GM18867 (cell line): Measurements from ENCODE around the gene DEK.

Source experiments
- ATAC-seq: cut with Tn5 transposase; IDR thresholded peaks from one replicate; pipeline ENCODE4 v1.9.1; 2021; ENCODE audit warnings: mild to moderate bottlenecking, moderate library complexity; ENCODE audit not compliant: unreplicated experiment

DEK gene

DNA sequence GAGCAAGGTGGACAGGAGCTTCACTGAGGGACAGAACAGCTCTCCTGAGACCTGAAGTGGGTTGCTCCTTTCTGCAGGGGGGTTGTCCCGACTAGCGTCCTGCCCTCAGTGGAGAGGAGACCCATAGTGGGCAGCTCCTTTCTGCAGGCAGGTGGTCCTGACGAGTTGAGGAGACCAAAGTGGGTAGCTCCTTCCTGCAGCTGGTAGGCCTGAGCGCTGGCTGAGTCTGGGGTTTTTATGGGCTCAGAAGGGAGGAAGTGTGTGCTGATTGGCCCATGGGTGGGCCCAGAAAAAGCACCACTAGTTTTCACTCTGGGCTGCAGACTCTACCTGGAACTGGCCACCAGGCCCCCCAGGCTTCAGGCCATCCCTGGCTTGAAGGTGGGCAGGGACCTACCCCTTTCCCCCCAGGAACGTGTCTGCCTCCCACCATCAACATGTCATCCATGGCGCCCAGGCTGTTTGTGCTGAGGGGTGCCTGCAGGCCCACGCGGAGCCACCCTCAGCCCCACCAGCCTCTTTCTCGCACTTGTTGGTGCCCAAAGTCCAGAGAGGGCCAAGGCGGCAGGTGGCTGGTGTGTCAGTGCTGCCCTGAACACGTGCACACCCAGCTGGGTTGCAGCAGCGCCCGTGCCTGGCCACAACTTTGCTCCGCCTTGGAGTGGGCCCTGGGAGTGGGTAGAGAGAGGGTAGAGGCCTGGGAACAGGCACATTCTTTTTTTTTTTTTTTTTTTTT lies 1.6 kb upstream of the DEK start:
- ATAC-seq = no peak

DNA sequence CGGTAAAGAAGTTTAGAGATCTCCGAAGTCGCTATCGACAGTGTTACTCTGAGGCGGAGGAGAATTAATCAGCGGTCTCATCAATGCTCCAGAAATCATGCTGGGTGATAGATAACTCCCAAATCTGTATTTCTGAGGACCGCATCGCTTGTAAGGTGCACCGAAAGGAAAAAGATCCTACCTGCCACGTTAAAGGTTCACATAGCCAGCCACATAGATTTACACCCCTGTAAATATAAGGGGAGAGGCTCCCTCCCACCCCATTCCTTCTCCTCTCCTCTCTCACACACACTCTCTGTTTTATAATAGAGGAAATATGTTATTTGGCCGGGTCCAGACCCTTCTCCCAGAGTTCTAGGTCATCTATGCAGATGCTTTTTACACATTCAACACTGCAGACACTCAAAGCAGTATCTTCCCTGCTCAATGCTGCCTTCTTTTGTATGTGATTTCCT lies 620 bp upstream of the DEK start:
- ATAC-seq = no peak

DNA sequence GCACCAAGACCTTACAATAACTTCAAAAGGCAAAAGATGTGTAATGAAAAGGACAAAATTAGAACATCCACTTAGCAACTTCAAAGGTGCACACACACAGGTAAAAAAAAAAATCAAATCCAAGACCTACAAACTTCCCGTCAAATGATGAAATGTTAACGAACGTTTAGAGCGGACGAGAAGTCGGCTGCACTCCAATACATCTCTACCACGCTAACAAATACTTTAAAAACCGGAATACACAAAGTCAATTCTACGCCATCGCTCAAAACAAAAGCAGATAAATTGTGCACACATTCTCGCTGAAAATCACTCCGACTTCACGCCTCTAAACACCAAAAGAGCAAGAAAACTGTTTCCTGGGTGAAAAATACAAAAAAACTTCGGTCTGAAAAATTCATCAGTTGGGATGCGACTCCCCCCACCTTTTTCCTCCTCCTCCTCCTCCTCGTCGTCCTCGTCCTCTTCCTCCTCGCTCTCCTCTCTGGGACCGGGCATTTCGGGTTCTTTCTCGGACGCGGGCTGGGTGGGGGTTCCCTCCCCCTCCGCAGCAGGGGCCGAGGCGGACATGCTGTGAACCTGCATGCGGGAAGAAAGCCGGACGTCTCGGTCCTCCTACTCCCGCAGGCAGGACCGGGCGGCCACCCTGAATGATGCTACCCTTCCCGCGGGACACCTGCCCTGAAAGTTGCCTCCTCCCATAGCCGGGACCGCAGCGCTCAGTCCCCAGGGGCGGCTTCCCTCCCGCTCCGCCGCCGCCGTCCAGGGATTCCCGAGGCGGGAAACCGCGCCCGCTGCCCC lies 712 bp downstream of the DEK start:
- peak; percentile 5 for ATAC-seq

DNA sequence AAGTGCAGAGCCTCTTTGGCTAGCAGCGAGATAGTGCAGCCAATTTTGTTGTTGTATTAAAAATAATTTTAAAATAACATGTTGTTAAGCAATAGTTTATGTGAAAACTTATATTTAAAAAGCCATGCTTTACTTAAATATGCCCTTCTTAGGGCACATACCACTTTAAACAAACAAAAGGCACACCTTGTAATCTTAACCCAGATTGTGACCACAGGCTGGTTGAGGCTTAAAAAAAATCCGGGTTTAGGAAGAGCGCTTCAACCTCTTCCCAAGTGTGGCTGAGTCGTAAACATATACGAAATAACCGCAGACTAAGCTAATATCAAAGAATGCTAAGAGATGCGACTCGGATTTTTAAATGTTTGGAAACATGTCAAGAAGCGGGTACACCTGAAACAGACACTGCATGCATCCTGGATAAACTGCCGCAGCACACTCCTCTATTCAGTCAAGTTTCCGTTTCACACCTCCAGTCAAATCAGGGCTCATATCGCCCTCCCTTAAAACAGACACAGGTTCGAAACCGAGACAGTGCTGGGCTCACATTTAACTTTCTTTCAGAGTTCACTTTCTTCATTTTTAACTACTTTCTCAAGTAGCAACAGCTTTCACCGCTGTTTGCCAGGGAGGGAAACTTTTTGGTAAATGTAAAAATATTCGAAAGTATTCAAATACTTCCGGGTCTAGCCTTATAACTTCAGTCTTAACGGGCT lies 1.5 kb downstream of the DEK start:
- ATAC-seq = peak; percentile 70

DNA sequence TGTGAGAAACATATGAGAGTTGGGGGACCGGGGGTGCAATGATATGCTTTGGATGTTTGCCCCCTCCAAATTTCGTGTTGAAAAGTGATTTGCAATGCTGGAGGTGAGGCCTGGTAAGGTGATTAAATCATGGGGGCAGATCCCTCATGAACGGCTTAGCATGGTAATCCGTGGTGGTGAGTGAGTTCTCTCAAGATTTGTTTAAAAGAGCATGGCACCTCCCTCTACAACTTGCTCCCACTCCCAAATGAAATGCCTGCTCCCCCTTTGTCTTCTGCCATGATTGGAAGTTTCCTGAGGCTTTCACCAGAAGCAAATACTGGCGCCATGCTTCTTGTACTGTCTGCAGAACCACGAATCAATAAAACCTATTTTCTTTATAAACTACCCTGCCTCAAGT lies 2.5 kb downstream of the DEK start:
- ATAC-seq = no peak

DNA sequence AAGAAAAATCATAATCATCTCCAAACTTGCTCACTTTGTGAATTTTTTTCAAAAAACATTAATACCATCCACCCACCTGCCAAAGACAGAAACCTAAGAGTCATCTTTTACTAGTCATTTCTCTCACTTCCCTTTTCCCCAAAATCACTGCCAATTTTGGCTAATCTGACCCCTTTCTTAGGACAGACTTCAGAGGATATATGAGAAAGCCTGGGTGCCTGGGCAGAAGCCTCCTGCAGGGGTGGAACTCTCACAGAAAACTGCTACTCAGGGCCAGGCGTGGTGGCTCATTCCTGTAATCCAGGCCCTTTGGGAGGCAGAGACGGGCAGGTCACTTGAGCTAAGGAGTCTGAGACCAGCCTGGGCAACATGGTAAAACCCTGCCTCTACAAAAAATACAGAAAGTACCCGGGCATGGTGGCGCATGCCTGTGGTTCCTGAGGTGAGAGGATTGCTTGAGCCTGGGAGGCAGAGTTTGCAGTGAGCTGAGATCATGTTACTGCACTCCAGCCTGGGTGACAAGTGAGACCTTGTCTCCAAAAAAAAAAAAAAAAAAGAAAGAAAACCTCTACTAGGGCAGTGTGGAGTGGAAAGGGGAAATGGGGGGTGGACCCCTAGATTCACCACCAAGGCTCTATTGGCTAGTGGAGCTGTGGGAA lies 3.8 kb downstream of the DEK start:
- peak; percentile 37 for ATAC-seq

DNA sequence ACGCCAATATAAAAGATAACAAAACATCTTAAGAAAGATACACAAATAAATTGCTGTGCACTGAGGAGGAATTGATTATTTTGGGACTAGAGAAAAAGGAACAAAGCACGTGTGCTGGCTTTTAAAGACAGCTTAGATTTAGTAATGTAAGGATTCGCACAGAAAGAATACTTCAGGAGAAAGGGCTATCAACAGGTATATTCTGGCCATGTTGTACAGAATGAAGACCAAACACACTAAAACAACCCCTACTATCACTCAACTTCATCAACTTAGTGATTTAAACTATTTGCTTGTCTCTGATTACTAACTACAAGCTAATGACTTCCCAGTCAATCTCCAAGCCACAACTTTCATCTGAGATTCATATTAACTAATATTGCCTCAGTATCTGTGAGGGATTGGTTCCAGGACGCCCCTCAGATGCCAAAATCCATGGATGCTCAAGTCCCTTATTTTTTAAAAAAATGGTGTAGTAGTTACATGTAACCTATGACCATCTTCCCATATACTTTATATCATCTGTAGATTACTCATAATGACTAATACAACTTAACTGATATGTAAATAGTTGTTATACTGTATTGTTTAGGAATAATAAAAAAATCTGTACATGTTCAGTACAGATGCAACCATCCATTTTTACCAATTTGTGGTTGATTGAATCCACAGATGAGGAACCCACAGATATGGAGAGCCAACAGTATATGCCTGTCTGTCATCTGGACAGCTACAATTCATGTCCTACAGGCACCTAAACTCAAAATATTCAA lies 4.5 kb downstream of the DEK start:
- no peak for ATAC-seq

DNA sequence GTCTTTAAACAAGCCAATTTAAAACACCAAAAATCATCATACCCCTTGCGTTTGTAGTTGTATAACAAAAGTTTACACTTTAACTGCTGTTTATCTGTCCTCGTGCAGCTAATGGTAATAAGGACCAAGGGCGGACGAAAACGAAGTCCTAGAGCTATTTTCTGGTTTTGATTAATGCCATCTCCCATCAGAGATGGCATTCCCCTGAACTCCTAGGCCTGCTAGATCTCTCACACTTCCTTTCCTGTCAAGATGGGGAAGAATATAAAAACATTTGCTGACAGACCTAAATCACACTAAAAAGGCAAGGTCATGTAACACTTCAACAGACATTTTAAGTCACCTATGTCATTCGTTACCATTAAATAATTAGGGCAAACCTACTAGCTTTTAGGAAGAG lies 9.5 kb downstream of the DEK start:
- no peak for ATAC-seq

DNA sequence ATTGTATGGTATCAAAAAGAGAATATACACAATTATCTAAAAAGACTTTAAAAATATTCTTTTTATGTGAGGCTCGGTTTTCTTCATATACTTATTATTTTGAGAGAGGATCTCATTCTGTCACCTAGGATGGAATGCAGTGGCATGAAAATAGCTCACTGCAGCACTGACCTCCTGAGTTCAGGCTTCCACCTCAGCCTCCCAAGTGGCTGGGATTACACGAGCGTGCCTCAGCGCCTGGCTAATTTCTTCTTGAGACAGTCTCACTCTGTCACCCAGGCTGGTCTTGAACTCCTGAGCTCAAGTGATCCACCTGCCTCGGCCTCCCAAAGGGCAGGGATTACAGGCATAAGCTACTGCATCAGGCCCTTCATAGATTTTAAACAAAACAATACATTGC lies 10.7 kb downstream of the DEK start:
- ATAC-seq = no peak

DNA sequence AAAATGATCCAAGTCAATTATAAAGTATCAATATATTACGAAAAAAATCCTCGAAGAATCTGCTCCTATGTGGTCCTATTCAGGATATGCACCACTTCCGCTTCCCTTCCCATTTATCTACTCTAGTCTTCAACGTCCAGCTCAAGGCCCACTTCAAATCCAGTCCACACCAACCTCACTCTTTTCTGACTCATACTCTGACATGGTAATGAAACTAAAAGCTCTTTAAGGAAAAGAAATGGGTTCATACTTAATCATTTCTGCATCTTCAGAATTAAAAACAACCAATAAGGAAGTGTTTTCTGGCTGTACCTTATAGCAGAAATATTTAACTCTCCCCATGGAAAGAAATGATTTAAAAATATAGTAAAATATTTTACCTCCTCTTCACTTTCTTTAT lies 15.1 kb downstream of the DEK start:
- ATAC-seq = no peak

DNA sequence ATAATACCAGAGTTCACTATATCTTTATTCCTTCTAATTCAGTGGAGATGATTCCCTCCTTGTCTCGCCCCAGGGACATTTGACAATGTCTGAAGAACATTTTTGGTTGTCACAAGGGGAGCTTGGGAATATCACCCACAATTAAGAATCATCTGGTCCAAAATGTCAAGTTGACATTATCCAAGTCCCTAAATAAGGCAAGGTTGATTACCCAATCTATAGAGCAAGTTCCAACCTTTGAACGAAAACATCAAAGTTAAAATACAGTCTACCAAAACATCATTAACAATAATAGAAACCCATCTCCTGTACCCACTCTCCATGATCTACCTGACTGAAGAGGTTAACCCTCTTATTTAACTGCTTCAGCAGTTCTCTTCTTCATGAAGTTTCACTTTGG lies 15.6 kb downstream of the DEK start:
- ATAC-seq = no peak

DNA sequence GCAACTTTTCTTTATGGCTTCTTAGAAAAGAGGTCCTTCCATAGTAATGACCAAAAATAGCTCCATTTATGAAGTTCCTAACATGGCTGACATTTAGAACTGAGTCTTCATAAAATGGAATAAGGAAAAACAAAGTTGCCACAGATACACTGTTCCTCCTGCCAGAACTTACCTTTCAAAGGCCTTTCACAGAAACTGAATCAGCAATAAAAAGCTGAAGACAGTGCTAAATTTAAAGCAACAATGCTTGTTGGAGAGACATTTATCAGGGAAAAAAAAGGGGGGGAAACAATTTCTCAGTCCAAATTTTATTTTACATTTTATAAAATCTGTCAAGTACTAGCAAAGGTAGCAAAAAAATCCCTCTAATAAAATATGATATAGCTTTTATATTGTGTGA lies 17.3 kb downstream of the DEK start:
- ATAC-seq = no peak

DNA sequence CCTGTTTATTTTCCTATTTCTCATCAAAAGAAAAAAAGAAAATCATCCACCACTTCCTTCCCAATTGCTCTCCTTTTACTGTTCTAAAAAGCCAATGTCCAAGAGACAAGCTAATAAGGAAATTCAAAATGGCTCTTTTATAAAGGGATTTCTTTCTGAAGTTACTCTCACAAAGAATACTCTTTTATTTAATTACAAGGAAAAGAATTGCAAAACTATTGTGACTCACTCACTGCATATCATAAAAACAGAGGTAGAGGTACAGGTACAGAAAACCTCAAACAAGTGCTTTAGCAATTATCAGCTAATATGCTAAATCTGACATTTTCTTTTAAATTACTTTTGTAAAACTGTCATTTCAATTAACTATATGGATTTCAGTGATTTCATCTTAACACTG lies 18.1 kb downstream of the DEK start:
- ATAC-seq = no peak

DNA sequence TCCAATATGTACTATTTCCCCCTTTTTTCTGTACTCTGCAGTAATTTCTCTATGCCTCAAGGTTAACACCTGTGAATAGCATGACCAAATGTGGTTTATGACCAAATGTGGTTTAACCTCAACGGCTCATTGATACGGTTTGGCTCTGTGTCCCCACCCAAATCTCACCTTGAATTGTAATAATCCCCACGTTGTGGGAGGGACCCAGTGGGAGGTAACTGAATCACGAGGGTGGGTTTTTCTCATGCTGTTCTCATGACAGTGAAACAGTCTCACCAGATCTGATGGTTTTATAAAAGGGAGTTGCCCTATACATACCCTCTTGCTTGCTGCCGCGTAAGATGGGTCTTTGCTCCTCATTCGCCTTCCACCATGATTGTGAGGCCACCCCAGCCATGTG lies 18.7 kb downstream of the DEK start:
- ATAC-seq = peak; percentile 45

DNA sequence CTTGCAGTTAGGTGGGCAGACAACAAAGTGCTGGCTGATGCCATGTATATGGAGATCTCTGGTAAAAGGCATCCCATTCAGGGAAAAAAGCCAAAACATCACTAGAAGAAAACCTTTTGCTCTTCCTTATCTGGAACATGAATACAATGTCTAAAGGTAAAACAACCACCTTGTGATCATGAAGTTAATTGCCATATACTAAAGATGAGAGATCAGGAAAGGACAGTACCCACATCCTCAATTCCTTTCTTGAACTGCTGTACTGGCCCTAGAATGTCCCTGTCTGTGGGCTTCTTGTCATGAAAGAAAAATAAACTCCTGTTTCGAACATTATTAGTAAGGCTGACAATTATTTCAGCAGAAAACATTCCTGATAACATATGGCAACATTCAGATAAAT lies 19.3 kb downstream of the DEK start:
- ATAC-seq = no peak

DNA sequence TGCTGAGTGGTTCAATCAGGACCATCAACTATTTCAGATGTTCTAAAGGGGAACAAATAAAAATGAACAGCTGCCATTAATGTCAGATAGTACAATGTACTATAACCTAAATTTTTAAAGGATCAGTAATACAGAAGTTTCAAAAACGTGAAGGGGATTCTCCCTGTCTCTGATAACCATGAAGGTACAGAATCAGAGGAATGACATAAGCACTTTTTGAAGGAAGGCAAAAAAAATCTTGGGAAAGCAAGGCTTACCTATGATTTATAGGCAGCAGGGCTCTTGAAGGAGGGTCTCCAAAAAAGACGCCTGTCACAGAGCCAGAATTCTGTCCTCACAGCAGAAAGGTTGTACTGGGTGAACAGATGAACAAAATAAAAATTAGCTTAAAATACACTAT lies 20.1 kb downstream of the DEK start:
- ATAC-seq = no peak

DNA sequence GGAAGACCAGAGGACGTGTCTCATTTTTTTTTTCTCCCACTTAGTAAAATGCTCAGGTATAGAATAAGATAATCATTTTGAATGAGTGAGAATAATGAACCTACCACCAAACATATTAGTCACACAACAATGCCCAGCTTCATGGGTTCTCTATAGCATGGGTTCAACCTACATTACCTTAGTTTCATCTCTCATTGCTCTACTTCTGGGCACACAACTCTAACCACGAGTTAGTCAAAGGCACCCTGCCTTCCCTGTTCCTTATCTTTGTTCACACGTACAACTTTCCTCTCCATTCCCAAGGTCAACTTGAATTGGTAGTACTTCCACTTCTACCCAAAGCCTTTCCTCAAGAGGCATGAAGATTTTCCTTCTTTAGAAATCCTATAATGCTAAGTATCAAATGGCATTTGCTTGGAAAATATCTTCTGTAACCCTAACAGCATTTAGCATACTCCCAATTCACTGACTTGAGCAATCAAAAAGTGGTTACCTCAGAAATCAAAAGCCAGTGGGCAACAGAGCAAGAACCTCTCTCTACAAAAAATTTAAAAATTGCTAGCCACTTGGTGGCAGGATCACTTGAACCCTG lies 20.9 kb downstream of the DEK start:
- ATAC-seq = no peak

DNA sequence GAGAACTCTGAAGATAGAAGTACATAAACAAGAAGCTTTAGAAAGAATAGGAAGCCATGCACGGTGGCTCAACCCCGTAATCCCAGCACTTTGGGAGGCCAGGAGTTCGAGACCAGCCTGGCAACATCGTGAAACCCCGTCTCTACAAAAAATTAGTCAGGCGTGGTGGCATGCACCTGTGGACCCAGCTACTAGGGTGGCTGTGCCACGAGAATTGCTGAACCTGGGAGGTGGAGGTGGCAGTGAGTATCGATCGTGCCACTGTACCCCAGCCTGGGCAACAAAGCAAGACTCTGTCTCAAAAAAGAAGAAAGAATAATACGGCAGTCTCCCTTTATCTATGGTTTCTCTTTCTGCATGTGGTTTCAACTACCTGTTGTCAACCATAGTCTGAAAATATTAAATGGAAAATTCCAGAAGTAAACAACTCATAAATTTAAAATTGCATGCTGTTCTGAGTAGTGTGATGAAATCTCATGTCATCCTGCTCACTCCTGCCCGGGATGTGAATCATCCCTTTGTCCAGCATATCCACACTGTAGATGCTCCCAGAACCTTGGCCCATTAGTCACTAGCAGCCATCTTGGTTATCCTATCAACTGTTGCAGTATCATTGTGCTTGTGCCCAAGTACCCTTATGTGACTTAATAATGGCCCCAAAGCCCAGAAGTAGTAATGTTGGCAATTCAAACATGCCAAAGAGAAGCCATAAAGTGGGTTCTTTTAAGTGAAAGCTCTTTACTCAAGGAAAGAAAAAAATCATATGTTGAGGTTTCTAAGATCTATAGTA lies 22.1 kb downstream of the DEK start:
- no peak for ATAC-seq
